ENCODE results near the gene OR52E6. TPM values are rescaled to one million over a fixed set of nuclear protein-coding genes. Genes with fewer than 3 reads are reported as not detected.

OR52E6 gene
- total RNA-seq (not detected), polyA plus RNA-seq (ENCODE audit: insufficient read depth in 1 of 8, insufficient read length in 8 of 8, low replicate concordance in 1 of 8) (not detected)
- long read RNA-seq, donor 1, result 0 reads
- long read RNA-seq, donor 2, result 0 reads
- long read RNA-seq, donor 3, result 0 reads
- long read RNA-seq, donor 4, result 0 reads
- long read RNA-seq, donor 5, result 0 reads
- long read RNA-seq, donor 6, result 0 reads
- long read RNA-seq, donor 7, result 0 reads
- long read RNA-seq, donor 8, result 0 reads
- long read RNA-seq, donor 9, result 0 reads
- long read RNA-seq, donor 10, result 0 reads
- long read RNA-seq, donor 11, result 0 reads

- no peaks in the 10 kb centered on the region for H3K27me3 ChIP-seq (ENCODE audit: control insufficient read depth, insufficient read depth, low read length)
- no peak for DNase-seq
These were observed at the start of gene OR52E6 for GRCh38 chr11:5841797-5842196. Gene OR52E6 (minus strand): TSS chr11:5841897. CDS start chr11:5841897, 0 bp downstream.

GRCh38 chr11:5891216-5891800 lies 49.6 kb upstream of the OR52E6 start:
- H3K9me3 ChIP-seq (replicated peaks; ENCODE audit: control insufficient read depth, low read depth, low read length), result no peaks in the 10 kb centered on the region
- H3K4me3 ChIP-seq (ENCODE audit: low read length), result no peak overlapping the region
- H3K27me3 ChIP-seq (ENCODE audit: control insufficient read depth, insufficient read depth, low read length), result no peaks in the 10 kb centered on the region
- H3K4me1 ChIP-seq (ENCODE audit: control insufficient read depth, insufficient read depth, low read length), result no peaks in the 10 kb centered on the region
- DNase-seq, result peak; percentile 4
- no peak overlapping the region for H3K27ac ChIP-seq (ENCODE audit: low read length)
- H3K36me3 ChIP-seq (ENCODE audit: control insufficient read depth, insufficient read depth, low read length), result no peaks in the 10 kb centered on the region
- no CpG with 5 or more reads among the region's 4 CpGs for WGBS (ENCODE audit: insufficient coverage)

More at GRCh38 chr11:5841797-5842196, at the start of gene OR52E6:
- Histone ChIP-seq H3K27ac (ENCODE audit: low read length) (no peak within 1 kb of the TSS), H3K4me1 (ENCODE audit: control insufficient read depth, insufficient read depth, low read length) (no peaks in the 10 kb centered on the region), H3K9me3 (replicated peaks; ENCODE audit: control insufficient read depth, low read depth, low read length) (no peaks in the 10 kb centered on the region), H3K4me3 (ENCODE audit: low read length) (no peak within 1 kb of the TSS), H3K36me3 (ENCODE audit: control insufficient read depth, insufficient read depth, low read length) (no peaks in the 10 kb centered on the region)
- no CpG with 5 or more reads among the region's 1 CpG for WGBS (ENCODE audit: insufficient coverage)

GRCh38 chr11:5887661-5888060 lies 46.0 kb upstream of the OR52E6 start:
- DNase-seq, result no peak
- no peaks in the 10 kb centered on the region for H3K4me1 ChIP-seq (ENCODE audit: control insufficient read depth, insufficient read depth, low read length)
- H3K36me3 ChIP-seq (ENCODE audit: control insufficient read depth, insufficient read depth, low read length), result no peaks in the 10 kb centered on the region
- WGBS (ENCODE audit: insufficient coverage), result no CpG with 5 or more reads among the region's 1 CpG
- H3K9me3 ChIP-seq (replicated peaks; ENCODE audit: control insufficient read depth, low read depth, low read length), result no peaks in the 10 kb centered on the region
- no peaks in the 10 kb centered on the region for H3K27me3 ChIP-seq (ENCODE audit: control insufficient read depth, insufficient read depth, low read length)
- no peak overlapping the region for H3K4me3 ChIP-seq (ENCODE audit: low read length)
- H3K27ac ChIP-seq (ENCODE audit: low read length), result no peak overlapping the region

- H3K27me3 ChIP-seq (ENCODE audit: control insufficient read depth, insufficient read depth, low read length), result no peaks in the 10 kb centered on the region
- 60% methylated on average over 1 of the region's 3 CpGs for WGBS (ENCODE audit: insufficient coverage)
- no peak overlapping the region for H3K27ac ChIP-seq (ENCODE audit: low read length)
- H3K4me1 ChIP-seq (ENCODE audit: control insufficient read depth, insufficient read depth, low read length), result no peaks in the 10 kb centered on the region
- H3K4me3 ChIP-seq (ENCODE audit: low read length), result no peak overlapping the region
- H3K9me3 ChIP-seq (replicated peaks; ENCODE audit: control insufficient read depth, low read depth, low read length), result no peaks in the 10 kb centered on the region
- no peak for DNase-seq
- no peaks in the 10 kb centered on the region for H3K36me3 ChIP-seq (ENCODE audit: control insufficient read depth, insufficient read depth, low read length)
These were observed 45.5 kb upstream of the OR52E6 start for GRCh38 chr11:5887172-5887571.

- Histone ChIP-seq H3K27ac (ENCODE audit: low read length) (no peak overlapping the region), H3K27me3 (ENCODE audit: control insufficient read depth, insufficient read depth, low read length) (no peaks in the 10 kb centered on the region), H3K36me3 (ENCODE audit: control insufficient read depth, insufficient read depth, low read length) (no peaks in the 10 kb centered on the region), H3K9me3 (replicated peaks; ENCODE audit: control insufficient read depth, low read depth, low read length) (no peaks in the 10 kb centered on the region), H3K4me1 (ENCODE audit: control insufficient read depth, insufficient read depth, low read length) (no peaks in the 10 kb centered on the region), H3K4me3 (ENCODE audit: low read length) (no peak overlapping the region)
- DNase-seq, result no peak
These were observed 40.1 kb upstream of the OR52E6 start for GRCh38 chr11:5881756-5882155.

- Histone ChIP-seq H3K4me1 (ENCODE audit: control insufficient read depth, insufficient read depth, low read length) (no peaks in the 10 kb centered on the region), H3K36me3 (ENCODE audit: control insufficient read depth, insufficient read depth, low read length) (no peaks in the 10 kb centered on the region), H3K4me3 (ENCODE audit: low read length) (no peak within 1 kb of the TSS), H3K27ac (ENCODE audit: low read length) (no peak within 1 kb of the TSS), H3K27me3 (ENCODE audit: control insufficient read depth, insufficient read depth, low read length) (no peaks in the 10 kb centered on the region), H3K9me3 (replicated peaks; ENCODE audit: control insufficient read depth, low read depth, low read length) (no peaks in the 10 kb centered on the region)
- DNase-seq, result no peak
- 77% methylated on average over 3 of the region's 4 CpGs for WGBS (ENCODE audit: insufficient coverage)
These were observed 38.6 kb upstream of the OR52E6 start, which contains the start of gene OR52E4 for GRCh38 chr11:5880329-5880728. Gene OR52E4 (plus strand): TSS chr11:5880629. CDS start chr11:5884293, 3,664 bp downstream.

- Histone ChIP-seq H3K27ac (ENCODE audit: low read length) (no peak overlapping the region), H3K4me1 (ENCODE audit: control insufficient read depth, insufficient read depth, low read length) (no peaks in the 10 kb centered on the region), H3K36me3 (ENCODE audit: control insufficient read depth, insufficient read depth, low read length) (no peaks in the 10 kb centered on the region), H3K27me3 (ENCODE audit: control insufficient read depth, insufficient read depth, low read length) (no peaks in the 10 kb centered on the region), H3K9me3 (replicated peaks; ENCODE audit: control insufficient read depth, low read depth, low read length) (no peaks in the 10 kb centered on the region), H3K4me3 (ENCODE audit: low read length) (no peak overlapping the region)
- no CpG with 5 or more reads among the region's 2 CpGs for WGBS (ENCODE audit: insufficient coverage)
- no peak for DNase-seq
These were observed 36.9 kb upstream of the OR52E6 start for GRCh38 chr11:5878564-5878963.

GRCh38 chr11:5865826-5866225 lies 24.1 kb upstream of the OR52E6 start:
- Histone ChIP-seq H3K27me3 (ENCODE audit: control insufficient read depth, insufficient read depth, low read length) (no peaks in the 10 kb centered on the region), H3K36me3 (ENCODE audit: control insufficient read depth, insufficient read depth, low read length) (no peaks in the 10 kb centered on the region), H3K4me3 (ENCODE audit: low read length) (no peak overlapping the region), H3K27ac (ENCODE audit: low read length) (no peak overlapping the region), H3K9me3 (replicated peaks; ENCODE audit: control insufficient read depth, low read depth, low read length) (peaks cover 3% of the 10 kb centered on the region), H3K4me1 (ENCODE audit: control insufficient read depth, insufficient read depth, low read length) (no peaks in the 10 kb centered on the region)
- no CpG with 5 or more reads among the region's 2 CpGs for WGBS (ENCODE audit: insufficient coverage)
- no peak for DNase-seq

GRCh38 chr11:5857590-5857989 lies 15.9 kb upstream of the OR52E6 start, which contains the start of gene OR52E8:
Gene OR52E8 (minus strand): TSS chr11:5857690. CDS start chr11:5857690, 0 bp downstream.
- Histone ChIP-seq H3K36me3 (ENCODE audit: control insufficient read depth, insufficient read depth, low read length) (no peaks in the 10 kb centered on the region), H3K27me3 (ENCODE audit: control insufficient read depth, insufficient read depth, low read length) (no peaks in the 10 kb centered on the region), H3K4me3 (ENCODE audit: low read length) (no peak within 1 kb of the TSS), H3K9me3 (replicated peaks; ENCODE audit: control insufficient read depth, low read depth, low read length) (peaks cover 8% of the 10 kb centered on the region), H3K27ac (ENCODE audit: low read length) (no peak within 1 kb of the TSS), H3K4me1 (ENCODE audit: control insufficient read depth, insufficient read depth, low read length) (no peaks in the 10 kb centered on the region)
- no peak for DNase-seq
- no CpG with 5 or more reads among the region's 3 CpGs for WGBS (ENCODE audit: insufficient coverage)

GRCh38 chr11:5851002-5851401 lies 9.3 kb upstream of the OR52E6 start:
- Histone ChIP-seq H3K4me3 (ENCODE audit: low read length) (no peak overlapping the region), H3K27me3 (ENCODE audit: control insufficient read depth, insufficient read depth, low read length) (no peaks in the 10 kb centered on the region), H3K9me3 (replicated peaks; ENCODE audit: control insufficient read depth, low read depth, low read length) (peaks cover 14% of the 10 kb centered on the region), H3K4me1 (ENCODE audit: control insufficient read depth, insufficient read depth, low read length) (no peaks in the 10 kb centered on the region), H3K36me3 (ENCODE audit: control insufficient read depth, insufficient read depth, low read length) (no peaks in the 10 kb centered on the region), H3K27ac (ENCODE audit: low read length) (no peak overlapping the region)
- WGBS (ENCODE audit: insufficient coverage), result no CpG with 5 or more reads among the region's 1 CpG
- no peak for DNase-seq

All from muscle of leg (tissue), 16 donors.